Testis (tissue), 2 donors: Measurements from ENCODE around the gene LTN1.

Experiments used
- CTCF ChIP-seq, 3 experiments: fragments of 450-650 bp in 2 of 3; fragments of 200-600 bp in 1 of 3; sonication (generic) in 1 of 3; IDR thresholded peaks; one replicate each; pipeline ENCODE4 v1.5.1; 2016 to 2019; ENCODE audit warnings: antibody characterized with exemption in 3 of 3, mild to moderate bottlenecking in 2 of 3, moderate library complexity in 1 of 3
- POLR2A ChIP-seq: fragments of 450-650 bp; IDR thresholded peaks from one replicate; pipeline ENCODE4 v1.6.1; 2017; ENCODE audit warnings: antibody characterized with exemption, mild to moderate bottlenecking, moderate library complexity

- TF ChIP-seq POLR2A (no peak), CTCF (IDR thresholded peaks at IDR 0.05) (no peak)
Observed at GRCh38 chr21:28899744-28900143, 92.9 kb downstream of the LTN1 start.
